ENCODE data around the gene AKT3.

AKT3 gene

DNA sequence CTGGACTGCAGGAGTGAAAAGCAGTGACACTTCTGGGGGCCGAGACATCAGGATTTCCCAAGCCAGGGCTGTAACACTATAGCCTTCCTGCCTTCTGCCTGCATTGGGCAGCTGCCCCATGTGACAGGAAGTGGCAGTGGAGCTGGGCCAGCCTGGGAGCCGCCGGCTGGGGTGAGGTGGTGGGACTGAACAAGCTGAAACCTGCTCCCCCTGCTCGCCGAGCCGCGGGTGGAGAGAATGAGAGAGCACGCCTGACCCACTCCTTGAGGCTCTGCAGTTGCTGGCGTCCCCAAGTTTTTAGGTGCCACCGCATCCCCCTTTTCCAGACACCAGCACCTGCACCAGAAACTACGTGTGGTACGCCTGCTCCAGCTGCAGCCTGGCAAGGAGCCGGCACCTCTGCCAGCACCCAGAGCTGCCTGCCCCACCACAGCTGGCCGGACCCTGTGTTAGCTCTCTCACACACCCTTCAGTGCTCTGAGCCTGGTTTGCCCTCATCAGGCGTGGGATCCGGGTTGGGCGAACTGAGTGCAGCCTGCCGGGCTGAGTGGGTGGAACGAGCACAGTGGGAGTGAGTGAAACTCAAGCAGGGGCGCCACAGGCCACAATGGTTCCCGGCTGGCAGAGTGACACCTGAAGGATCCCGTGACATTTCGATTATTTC lies 119.4 kb downstream of the AKT3 start:
- DNase-seq = no peak

DNA sequence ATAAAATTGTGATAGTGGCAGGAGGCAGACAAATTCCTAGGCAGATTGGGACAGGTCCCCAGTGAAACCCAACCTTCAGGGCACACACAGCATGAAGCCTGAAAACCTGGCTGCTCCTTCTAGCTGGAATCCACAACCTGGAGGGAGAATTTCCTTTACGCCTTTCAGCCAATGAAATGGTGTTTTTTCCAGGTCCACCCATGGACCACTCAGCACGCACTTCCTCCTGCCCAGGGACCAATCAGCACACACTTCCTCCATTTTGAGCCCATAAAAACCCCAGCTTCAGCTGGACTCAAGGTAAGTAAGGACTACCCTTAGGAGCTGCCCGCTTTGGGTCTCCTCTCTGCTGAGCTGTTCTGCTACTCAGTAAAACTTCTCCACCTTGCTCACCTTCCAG lies 120.1 kb downstream of the AKT3 start:
- DNase-seq = no peak

DNA sequence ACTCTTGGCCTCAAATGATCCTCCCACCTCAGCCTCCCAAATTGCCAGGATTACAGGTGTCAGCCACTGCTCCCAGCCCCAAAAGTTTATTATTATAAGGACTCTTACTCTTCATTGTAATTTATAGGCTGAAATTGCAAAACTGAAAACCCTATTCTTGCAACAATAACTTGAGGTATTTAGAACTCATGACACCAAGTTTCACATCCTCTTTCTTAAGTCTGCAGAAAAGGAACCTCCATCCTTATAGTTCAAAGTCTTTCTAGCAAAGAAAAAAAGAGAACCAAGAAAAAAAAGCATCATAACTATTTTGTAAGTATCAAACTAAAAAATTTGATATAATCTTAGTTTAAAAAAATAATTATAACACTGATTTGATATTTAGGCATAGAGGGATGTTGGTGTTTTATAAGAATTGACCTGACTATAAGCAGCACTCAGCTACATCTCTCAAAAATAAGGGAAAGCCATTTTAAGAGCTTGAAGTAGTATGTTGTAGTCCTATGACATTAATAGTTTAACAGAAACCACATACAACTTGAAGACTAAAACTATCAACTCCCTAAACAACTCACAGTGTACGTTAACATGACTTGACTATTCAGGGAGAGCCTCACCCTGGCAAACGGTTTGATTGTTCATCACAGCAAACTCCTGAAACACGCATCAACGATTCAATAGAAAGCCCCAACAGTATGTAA lies 122.4 kb downstream of the AKT3 start:
- peak in 1 of 5 experiments; percentile 18 for DNase-seq

DNA sequence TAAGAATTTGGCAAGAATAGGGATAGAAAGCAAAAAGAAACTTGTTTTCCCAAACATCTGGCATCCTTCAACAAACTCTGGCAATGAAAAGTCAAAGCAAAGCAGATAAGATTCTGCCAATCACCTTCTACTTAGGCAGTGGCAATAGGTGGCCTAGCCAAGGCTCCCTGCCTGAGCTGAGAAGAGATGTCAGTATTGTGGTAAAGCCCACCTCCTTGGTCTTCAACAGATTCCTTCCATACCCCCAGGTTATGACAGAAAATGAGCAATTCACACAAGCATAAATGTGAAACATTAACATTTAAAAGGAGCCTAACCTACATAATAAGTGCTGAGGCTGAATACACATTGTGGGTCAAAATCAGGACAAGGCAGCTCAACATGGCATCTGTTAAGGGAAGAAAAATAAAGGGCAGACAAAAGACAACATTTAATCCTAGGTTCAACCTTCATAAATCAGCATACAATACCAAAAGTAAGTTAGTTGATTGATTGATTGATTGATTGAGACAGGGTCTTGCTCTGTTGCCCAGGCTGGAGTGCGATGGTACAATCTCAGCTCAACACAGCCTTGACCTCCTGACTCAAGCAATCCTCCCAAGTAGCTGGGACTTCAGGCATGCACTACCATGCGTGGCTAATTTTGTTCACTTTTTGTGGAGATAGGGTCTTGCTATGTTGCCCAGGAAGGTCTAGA lies 123.1 kb downstream of the AKT3 start:
- no peak for DNase-seq

DNA sequence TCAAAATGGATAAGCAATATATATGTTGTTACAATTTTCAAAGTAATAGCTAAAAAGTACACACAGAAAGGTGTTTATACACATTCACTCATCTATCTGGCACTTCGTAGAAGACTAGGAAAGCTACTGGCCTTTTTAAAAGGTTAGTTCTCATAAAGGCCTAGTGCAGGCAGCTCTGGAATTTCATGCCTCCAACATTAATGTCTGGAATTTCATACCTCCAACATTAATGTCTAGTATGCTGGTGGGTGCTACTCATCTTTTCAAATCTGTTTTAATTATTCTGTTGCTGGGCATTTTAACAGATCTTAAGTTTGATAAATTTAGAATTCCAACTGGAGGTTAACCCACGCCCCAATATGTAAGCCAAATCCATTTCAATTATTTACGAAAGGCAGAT lies 124.2 kb downstream of the AKT3 start:
- no peak for DNase-seq

DNA sequence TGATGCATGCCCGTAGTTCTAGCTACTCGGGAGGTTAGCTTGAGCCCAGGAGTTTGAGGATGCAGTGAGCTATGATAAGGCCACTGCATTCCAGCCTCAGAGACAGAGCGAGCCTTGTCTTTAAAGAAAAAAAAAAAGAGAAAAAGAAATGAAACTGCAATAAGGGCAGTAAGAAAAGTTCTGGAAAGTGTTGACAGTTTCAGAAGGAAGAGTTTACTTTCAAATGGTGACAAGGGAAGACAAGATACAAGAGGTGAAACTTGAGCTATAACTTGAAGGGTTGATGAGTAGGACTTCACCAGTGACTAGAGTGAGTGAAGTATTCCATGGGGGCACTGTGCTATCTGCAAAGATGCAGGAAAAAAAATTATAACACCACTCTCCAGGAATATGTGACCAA lies 125.0 kb downstream of the AKT3 start:
- DNase-seq = no peak

DNA sequence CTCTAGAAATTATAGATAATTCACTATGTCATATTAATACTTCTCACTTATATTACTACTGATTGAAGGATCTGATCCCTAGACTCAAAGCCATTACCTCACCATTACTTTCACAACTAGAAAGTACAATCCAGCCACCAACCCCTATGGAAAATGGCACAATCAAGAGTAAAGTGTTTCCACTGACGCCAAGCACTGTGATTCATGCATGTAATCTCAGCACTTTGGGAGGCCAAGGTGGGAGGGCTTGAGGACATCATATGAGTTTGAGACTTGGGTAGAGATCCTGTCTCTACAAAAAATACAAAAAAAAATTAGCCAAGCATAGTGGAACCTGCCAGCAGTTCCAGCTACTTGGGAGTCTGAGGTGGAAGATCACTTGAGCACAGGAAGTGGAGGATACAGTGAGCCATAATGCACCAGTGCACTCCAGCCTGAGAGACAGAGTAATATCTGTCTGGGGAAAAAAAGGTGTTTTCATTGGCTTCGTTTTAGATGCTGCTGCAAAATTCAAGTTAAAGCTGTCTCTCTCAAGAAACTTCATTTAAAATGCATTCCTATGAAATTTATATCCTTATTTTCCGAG lies 126.5 kb downstream of the AKT3 start:
- no peak for DNase-seq

DNA sequence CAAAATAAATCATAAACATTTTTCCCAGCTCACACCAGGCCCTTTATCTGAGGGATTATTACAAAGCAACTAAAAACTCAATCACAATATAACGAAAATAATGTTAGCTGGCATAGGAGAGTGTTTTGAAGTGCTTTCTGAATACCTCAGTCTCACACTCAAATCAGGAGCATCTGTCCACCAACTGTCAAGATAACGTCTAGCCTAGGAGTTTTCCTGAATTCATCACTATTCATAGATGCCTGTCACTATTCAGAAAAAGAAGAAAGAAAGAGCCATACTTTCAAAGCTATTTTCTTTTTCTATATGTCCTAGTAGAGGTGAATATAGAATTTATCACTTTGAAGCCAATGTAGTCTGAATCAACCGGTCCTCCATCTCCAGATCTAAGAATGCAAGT lies 127.0 kb downstream of the AKT3 start:
- no peak for DNase-seq

DNA sequence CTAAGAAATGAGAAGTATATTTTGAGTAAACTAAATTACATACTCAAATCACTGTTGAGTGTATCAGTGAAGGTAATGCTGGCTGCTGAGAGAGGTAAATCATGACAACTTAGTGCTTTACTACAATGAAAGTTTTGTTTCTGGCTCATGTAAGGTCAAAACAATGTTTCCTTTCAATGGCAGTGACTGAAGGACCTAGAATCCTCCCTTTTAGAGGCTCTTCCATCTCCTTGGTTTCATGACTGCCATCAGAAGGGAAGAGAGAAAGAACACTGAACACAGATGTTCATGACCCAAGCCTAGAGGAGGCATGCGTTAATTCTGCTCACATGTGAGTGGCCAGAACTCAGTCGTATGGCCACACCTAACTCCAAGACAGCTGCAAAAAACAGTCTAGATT lies 130.6 kb downstream of the AKT3 start:
- DNase-seq = no peak

DNA sequence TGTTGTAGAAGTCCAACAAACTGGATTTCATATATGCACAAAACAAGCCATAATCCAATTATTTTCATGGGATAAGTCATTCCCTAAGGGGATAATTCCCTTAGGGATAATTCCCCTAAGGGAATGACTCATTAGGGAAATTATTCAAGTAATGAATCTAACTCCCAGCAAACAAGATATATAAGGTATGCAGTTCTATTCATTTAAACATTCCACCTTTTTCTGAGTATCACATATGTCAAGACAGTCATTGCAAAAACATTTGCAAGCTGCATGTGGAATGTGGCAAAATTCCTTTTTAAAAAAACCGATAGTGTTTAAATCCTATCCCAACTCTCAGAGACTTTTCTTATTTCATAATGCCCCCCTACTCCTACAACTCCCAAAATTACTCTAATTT lies 131.2 kb downstream of the AKT3 start:
- no peak for DNase-seq

DNA sequence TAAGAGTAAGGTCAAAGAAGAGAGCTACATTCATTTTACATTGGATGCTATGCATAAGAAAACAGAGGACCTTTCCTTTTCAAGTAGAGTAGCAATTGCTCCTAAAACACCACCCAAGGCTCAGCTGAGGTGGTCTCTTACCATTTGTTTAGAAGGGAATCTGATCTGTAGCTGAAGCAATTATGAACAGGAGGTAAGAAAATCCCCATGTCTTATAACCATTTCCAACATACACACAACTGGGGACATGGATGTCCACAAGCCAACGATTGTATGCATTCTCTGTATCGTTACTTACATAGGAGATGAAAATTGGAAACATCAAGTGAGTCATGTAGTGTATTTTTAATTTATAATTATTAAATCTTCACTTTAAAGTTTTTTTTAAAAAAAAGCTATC lies 132.0 kb downstream of the AKT3 start:
- no peak for DNase-seq

DNA sequence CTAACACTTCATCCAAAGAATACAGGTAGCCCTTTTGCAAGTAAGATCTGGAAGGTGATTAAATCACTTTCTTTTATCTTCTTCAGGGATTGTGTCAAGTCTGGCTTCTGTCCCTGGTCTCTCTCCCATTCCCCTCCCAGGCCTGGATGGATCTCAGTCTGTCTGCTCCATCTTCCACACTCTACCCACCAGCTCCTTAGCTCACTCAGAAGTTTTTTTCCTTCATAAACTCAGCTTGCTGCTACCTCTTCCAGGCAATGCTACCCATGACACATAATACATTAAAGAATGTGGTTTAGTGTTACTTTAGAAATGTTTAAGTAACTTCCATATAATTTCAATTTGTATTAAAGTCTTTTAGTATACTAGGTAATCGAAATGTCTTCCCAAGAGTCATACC lies 133.1 kb downstream of the AKT3 start:
- no peak for DNase-seq

DNA sequence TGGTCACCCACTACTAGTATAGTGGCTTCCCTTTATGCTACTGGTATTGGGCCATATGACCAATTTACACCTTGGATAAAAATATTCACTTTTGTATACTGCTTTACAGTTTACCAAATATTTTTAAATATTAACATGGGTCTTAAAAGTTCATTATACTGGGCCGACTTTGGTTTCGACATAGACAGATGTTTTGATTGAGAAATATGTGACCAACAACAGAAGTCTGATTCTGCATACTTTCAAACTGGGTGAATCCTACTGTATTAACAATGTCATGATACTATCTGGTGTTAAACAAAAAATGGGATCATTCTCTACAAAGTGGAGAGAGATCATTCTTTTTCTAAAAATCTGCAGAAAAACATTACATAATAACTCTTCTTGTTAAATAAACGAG lies 134.8 kb downstream of the AKT3 start:
- no peak for DNase-seq

DNA sequence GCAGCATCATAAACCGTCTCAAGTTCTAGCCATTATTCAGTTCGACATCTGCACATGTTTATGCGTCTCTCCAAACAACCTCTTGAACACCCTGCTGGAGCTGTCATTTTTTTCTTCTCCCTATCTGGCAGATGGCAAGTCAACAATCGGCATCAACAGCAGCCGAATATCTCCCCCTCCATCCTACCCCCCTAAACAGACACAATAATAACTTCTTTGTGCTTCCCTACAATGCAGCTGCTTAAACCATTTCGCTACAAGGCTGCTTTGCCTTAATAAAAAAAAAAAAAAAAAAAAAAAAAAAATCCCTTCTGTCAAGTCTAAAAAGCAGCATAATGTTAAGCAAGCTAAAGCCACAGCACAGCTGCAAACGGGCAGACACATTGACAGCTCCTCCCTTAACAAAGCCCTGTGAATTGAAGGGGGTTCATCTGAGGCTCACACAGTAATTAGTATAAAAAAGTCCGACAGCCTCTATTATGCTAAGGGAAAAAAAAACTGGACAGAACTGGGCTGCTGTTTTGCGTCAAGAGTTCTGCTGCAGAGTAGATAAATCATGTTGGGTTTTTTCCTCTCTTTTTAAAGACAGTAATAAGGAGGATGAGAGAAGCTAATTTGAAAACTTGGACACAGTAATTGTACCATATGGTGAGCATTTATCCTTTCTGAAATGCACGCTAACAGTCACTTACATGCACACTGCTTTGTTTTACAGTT lies 136.4 kb downstream of the AKT3 start:
- DNase-seq = no peak

DNA sequence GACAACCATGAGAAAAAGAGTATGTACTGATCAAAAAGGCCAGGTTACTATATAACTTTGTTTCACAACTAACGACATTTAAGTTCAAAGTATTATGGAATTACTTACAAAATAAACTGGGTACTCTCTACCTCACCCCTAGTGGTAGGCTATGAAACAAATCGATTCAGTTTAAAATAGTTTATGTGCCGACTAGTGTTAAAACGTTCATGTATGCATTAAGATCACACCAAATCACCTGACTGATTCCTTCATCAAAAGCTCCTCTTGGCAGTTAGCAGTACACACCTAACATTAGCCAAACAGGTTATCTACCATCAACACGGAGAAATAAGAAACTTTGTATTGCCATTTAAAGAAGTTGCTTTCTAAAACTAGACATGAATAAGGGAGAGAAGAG lies 137.1 kb downstream of the AKT3 start:
- DNase-seq = no peak

DNA sequence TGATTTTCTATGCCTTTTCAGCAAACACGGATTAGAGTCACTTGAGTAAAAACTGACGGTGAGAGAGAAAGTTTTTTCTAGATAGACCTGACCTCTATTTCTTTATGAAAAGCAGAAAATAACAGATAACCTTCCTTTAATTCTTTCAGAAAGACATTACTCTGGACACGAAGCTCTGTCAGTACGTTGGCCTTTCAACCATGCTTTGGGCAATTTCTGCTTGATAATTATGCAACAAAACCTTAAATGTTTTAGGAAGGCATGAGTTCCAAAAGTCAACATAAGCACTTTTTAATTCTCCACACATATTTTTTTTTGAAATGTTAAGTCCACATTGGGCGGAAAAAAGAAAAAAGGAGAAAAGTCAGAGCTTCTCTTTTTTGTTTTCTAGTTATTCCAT lies 137.8 kb downstream of the AKT3 start:
- no peak for DNase-seq

DNA sequence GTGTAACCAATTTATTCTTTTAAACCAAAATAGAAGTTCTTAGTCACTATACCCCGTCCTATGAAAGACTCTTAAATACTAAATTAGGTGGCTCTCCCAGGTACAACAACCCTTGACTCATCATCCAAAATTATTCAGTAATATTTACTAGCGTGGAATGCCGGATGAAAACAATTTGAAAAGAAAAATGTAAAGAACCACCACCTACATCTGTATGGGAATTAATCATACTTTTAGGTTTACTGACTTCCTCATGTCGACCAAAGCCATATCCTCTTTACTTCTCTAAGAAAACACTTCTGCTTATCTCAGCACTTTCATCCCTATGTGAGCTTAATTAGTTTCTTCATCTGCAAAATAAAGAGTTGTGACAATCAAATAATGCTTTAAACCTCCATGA lies 139.6 kb downstream of the AKT3 start:
- peak in 1 of 5 experiments; percentile 45 for DNase-seq

DNA sequence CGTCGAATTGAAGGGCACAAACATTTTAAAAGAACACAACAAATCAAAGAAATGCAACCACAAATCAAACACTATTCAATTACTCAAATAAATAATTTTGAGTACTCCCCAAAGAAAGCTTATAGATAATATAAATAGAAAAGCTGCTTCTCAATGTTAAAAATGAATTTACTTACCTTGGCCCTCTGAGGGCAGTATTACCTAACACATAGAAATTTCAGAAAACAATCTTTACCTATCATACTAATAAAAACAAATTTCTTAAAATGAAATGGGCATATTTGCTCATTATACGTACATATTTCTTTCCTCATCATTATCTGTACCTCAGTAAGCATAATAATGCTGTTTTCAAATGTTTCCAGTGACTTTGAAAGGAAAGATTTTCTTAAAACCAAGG lies 141.8 kb downstream of the AKT3 start:
- no peak for DNase-seq

DNA sequence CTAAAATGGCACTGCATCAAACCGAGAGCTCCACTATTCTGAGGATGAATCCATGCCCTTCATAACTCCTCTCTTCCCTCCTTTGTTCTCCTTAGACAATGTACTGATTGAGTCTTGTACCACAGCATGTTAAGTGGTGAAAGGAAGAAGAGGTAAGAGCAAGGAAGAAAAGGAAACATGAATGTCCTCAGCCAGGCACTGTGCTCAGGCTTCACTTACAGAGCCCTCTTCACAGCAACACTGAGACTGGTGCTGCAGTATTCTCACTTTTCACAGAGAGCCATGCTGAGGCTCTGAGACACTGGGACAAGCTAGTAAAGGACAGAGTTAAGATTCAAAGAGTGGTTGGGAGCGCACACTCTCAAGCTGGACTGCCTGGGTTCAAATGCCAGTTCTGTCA lies 143.5 kb downstream of the AKT3 start:
- DNase-seq = no peak

DNA sequence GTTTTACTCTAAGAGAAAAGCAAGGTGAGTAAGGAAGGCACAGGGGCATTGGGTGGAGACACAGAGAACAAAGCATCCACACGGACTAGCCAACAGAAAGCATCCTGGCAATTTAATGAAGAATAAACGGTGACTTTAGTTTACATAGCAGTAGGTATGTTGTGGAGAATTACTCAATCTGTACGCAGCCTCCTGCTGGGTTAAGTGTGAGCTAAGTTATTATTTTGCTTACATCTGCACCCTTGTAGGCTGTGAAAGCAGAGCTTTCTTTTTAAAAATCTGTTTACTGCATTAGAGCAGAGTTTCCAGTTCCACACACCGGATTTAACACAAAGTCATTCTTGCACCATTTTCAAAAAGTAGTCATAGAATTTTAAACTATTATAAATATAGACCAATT lies 144.5 kb downstream of the AKT3 start:
- no peak for DNase-seq

DNA sequence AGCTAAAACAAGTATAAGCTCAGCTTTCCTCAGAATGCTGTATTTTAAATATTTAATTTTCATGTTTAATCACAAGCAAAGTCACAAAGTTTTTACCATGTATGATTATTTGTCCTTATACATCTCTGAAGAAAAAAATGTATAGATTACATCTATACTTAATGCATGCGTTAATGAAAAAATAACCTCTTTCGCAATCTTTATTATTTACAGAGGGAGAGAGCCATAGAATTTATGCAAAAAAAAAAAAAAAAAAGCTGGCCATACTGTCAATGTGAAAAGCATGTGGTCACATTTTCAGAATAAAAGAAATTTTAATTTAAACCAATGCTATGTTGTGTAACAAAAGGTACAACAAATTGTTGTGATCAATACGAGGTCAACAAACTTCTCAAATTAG lies 148.2 kb downstream of the AKT3 start:
- DNase-seq = no peak

DNA sequence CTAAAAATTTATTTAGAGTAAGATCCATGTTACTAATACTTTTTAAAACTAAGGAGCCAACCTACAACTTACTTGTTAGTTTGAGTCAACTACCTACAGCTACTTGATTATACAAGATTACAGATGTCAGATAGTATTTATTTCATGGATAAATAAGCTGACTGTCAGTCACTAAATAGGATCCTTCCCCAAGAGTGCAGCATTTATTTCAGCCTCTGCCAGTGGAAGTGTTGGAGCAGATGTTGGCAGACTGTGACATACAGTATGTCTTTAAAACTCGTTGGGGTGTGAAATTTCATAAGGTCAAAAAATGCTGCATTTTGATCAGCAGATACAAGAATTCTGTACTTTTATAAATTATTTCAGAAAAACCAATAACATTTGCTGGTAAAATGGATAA lies 156.2 kb downstream of the AKT3 start:
- no peak for DNase-seq

DNA sequence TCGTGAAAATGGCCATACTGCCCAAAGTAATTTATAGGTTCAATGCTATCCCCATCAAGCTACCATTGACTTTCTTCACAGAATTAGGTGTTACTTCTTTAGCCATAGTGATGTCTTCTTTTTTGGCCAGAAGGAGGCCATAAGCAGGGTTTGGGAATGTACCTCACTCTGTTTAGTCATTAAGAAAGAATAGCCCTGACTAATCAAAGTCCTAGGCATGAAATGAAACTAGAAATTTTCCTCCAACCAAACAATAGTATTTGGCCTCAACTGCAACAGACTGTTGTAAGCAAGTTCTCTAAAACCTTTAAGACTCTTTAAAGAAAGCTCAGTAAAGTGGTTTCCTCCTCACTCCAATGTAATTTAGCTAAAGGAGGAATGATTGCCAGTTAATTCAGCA lies 163.9 kb downstream of the AKT3 start:
- DNase-seq = no peak
